ENCODE results near the gene NOP9.

The NOP9 gene

GRCh38 chr14:24315243-24315806 is 15.7 kb downstream of the NOP9 start:
- Histone ChIP-seq H3K9ac (ENCODE audit: low read length) (no peak overlapping the region), H3K4me2 (ENCODE audit: low read depth, low read length, poor library complexity, severe bottlenecking) (no peak overlapping the region), H3K27ac (ENCODE audit: low read depth, low read length) (no peak overlapping the region), H2AFZ (ENCODE audit: low read depth, low read length, severe bottlenecking) (no peak overlapping the region), H4K20me1 (ENCODE audit: low read depth, low read length) (no peaks in the 10 kb centered on the region), H3K4me3 (ENCODE audit: insufficient read depth, low read length, poor library complexity, severe bottlenecking) (no peak overlapping the region), H3K36me3 (ENCODE audit: low read length) (no peaks in the 10 kb centered on the region), H3K9me2 (replicated peaks; ENCODE audit: insufficient read depth, low read length) (no peaks in the 10 kb centered on the region), H3K27me3 (ENCODE audit: low read length) (no peaks in the 10 kb centered on the region), H3K9me3 (ENCODE audit: insufficient read depth, low read length) (no peaks in the 10 kb centered on the region), H3K79me2 (ENCODE audit: insufficient read depth, low read length) (no peaks in the 10 kb centered on the region), H3F3A (ENCODE audit: insufficient read depth) (no peaks in the 10 kb centered on the region)
- TF ChIP-seq EZH2phosphoT487 (conservative IDR thresholded peaks at IDR 0.05; ENCODE audit: low read length) (no peak), CTCF (IDR thresholded peaks at IDR 0.05; ENCODE audit: insufficient read depth, low read length, poor library complexity, severe bottlenecking) (no peak)

- Histone ChIP-seq H3K27ac (ENCODE audit: low read depth, low read length) (no peak overlapping the region), H3F3A (ENCODE audit: insufficient read depth) (no peaks in the 10 kb centered on the region), H2AFZ (ENCODE audit: low read depth, low read length, severe bottlenecking) (no peak overlapping the region), H3K36me3 (ENCODE audit: low read length) (no peaks in the 10 kb centered on the region), H3K9me2 (replicated peaks; ENCODE audit: insufficient read depth, low read length) (no peaks in the 10 kb centered on the region), H3K4me3 (ENCODE audit: insufficient read depth, low read length, poor library complexity, severe bottlenecking) (no peak overlapping the region), H3K9me3 (ENCODE audit: insufficient read depth, low read length) (no peaks in the 10 kb centered on the region), H3K79me2 (ENCODE audit: insufficient read depth, low read length) (no peaks in the 10 kb centered on the region), H3K4me2 (ENCODE audit: low read depth, low read length, poor library complexity, severe bottlenecking) (no peak overlapping the region), H3K27me3 (ENCODE audit: low read length) (no peaks in the 10 kb centered on the region), H4K20me1 (ENCODE audit: low read depth, low read length) (no peaks in the 10 kb centered on the region), H3K9ac (ENCODE audit: low read length) (no peak overlapping the region)
- TF ChIP-seq CTCF (IDR thresholded peaks at IDR 0.05; ENCODE audit: insufficient read depth, low read length, poor library complexity, severe bottlenecking) (no peak), EZH2phosphoT487 (conservative IDR thresholded peaks at IDR 0.05; ENCODE audit: low read length) (no peak)
Measured at GRCh38 chr14:24315807-24316596, 16.4 kb downstream of the NOP9 start.

GRCh38 chr14:24316597-24316950 is 16.9 kb downstream of the NOP9 start:
- Histone ChIP-seq H3K4me3 (ENCODE audit: insufficient read depth, low read length, poor library complexity, severe bottlenecking) (no peak overlapping the region), H3F3A (ENCODE audit: insufficient read depth) (no peaks in the 10 kb centered on the region), H3K27ac (ENCODE audit: low read depth, low read length) (no peak overlapping the region), H2AFZ (ENCODE audit: low read depth, low read length, severe bottlenecking) (no peak overlapping the region), H3K9ac (ENCODE audit: low read length) (no peak overlapping the region), H3K4me2 (ENCODE audit: low read depth, low read length, poor library complexity, severe bottlenecking) (no peak overlapping the region), H3K9me3 (ENCODE audit: insufficient read depth, low read length) (no peaks in the 10 kb centered on the region), H3K79me2 (ENCODE audit: insufficient read depth, low read length) (no peaks in the 10 kb centered on the region), H3K36me3 (ENCODE audit: low read length) (no peaks in the 10 kb centered on the region), H3K9me2 (replicated peaks; ENCODE audit: insufficient read depth, low read length) (no peaks in the 10 kb centered on the region), H3K27me3 (ENCODE audit: low read length) (no peaks in the 10 kb centered on the region), H4K20me1 (ENCODE audit: low read depth, low read length) (no peaks in the 10 kb centered on the region)
- TF ChIP-seq CTCF (IDR thresholded peaks at IDR 0.05; ENCODE audit: insufficient read depth, low read length, poor library complexity, severe bottlenecking) (no peak), EZH2phosphoT487 (conservative IDR thresholded peaks at IDR 0.05; ENCODE audit: low read length) (no peak)

Measured in SU-DHL-6 (cell line).